SK-N-MC (cell line): ENCODE measurements around the gene P2RX1.

Experiments used
- EZH2 ChIP-seq: fragments of 200-600 bp; sonication (generic); IDR thresholded peaks from one replicate; pipeline ENCODE4 v1.6.1; 2017; ENCODE audit warnings: antibody characterized with exemption
- FOXP2 ChIP-seq: optimal IDR thresholded peaks from 2 replicates; pipeline ENCODE3; 2011; ENCODE audit warnings: mild to moderate bottlenecking, moderate library complexity; ENCODE audit not compliant: insufficient read depth; ENCODE audit errors: extremely low read length, control extremely low read depth
- POLR2AphosphoS5 ChIP-seq: IDR thresholded peaks from 2 replicates; pipeline ENCODE4 v1.6.1; 2012; ENCODE audit warnings: mild to moderate bottlenecking, low read depth, low read length, borderline replicate concordance

DNA sequence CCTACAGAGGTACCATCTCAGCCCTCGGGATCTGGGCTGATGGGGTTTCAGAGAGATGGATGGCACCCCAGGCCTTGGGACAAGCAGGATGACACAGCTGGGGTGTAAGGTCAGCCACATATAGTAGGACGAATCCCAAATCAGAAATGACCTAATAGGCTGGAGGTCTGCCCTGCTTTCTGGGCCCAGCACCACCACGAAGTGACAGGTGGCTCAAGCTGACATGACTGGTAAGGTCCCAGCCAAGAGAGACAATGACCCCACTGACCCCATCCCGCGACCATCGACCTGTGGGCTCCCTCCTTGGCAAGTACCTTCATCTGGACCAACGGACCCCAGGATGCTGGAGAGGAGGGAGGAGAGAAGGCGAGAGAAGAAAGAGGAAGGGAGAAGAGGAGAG, 39.0 kb downstream of the P2RX1 start:
- TF ChIP-seq EZH2 (no peak), POLR2AphosphoS5 (no peak), FOXP2 (no peak)
